Measurements from ENCODE around the gene CMTM1. TPM values are rescaled to one million over a fixed set of nuclear protein-coding genes. Genes with fewer than 3 reads are reported as not detected.
A peak's percentile ranks its signal among the peaks of the same experiment; 100 is the strongest.

CMTM1 gene
- total and polyA plus RNA-seq, 4 donors = 0.41 to 7.5 (median 2.9) TPM

DNA sequence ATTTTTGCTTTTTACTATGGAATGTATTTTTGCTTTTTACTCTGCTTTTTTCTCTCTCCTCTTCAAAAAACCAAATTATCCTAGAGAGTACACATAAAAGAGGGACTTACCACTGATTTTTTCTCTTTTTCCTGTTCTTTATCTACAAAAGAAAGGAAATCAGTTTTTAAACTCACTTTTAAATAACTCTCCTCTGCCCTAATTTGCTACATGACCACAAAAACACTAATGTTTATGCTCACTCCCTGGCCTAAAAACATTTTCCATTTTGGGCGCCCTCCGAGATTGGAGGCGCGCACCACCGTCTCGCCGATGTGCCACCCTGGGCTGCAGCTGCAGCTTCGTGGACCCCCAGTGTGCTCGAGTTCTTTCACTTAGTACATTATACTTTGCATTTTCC, 17.4 kb upstream of the CMTM1 start:
- DNase-seq (no peak), ATAC-seq (ENCODE audit: insufficient read depth, low FRiP score) (no peak)
- H3K9me3 ChIP-seq (ENCODE audit: control insufficient read depth in 4 of 4, insufficient read depth in 3 of 4, low read length in 3 of 4) = no peaks in the 10 kb centered on the region
- TF ChIP-seq, protein P1, sequence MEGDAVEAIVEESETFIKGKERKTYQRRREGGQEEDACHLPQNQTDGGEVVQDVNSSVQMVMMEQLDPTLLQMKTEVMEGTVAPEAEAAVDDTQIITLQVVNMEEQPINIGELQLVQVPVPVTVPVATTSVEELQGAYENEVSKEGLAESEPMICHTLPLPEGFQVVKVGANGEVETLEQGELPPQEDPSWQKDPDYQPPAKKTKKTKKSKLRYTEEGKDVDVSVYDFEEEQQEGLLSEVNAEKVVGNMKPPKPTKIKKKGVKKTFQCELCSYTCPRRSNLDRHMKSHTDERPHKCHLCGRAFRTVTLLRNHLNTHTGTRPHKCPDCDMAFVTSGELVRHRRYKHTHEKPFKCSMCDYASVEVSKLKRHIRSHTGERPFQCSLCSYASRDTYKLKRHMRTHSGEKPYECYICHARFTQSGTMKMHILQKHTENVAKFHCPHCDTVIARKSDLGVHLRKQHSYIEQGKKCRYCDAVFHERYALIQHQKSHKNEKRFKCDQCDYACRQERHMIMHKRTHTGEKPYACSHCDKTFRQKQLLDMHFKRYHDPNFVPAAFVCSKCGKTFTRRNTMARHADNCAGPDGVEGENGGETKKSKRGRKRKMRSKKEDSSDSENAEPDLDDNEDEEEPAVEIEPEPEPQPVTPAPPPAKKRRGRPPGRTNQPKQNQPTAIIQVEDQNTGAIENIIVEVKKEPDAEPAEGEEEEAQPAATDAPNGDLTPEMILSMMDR (IDR thresholded peaks at IDR 0.05; ENCODE audit: control extremely low read depth, extremely low read depth) = no peak
- peaks cover 5 to 43% (median 15%) of the 10 kb centered on the region in 5 donors for H3K4me1 ChIP-seq (ENCODE audit: control insufficient read depth in 5 of 5, insufficient read depth in 5 of 5, low read length in 5 of 5)
- H3K36me3 ChIP-seq (ENCODE audit: control insufficient read depth in 4 of 4, insufficient read depth in 4 of 4, low read length in 4 of 4) = peaks cover 0 to 5% (median 2%) of the 10 kb centered on the region in 4 donors
- H3K4me3 ChIP-seq = peak overlapping the region; percentile 74
- 73 to 77% methylated on average over 9 of the region's 9 CpGs for WGBS, 2 donors
- H3K27ac ChIP-seq (ENCODE audit: low read depth in 1 of 2, low read length in 1 of 2) = peak overlapping the region; percentile 96 to 99
- no peaks in the 10 kb centered on the region for H3K27me3 ChIP-seq (ENCODE audit: control insufficient read depth in 3 of 3, insufficient read depth in 3 of 3, low read length in 2 of 3)
- H3K9ac ChIP-seq (ENCODE audit: insufficient read depth in 1 of 2, low read length in 2 of 2) = peak overlapping the region; percentile 82 to 96

DNA sequence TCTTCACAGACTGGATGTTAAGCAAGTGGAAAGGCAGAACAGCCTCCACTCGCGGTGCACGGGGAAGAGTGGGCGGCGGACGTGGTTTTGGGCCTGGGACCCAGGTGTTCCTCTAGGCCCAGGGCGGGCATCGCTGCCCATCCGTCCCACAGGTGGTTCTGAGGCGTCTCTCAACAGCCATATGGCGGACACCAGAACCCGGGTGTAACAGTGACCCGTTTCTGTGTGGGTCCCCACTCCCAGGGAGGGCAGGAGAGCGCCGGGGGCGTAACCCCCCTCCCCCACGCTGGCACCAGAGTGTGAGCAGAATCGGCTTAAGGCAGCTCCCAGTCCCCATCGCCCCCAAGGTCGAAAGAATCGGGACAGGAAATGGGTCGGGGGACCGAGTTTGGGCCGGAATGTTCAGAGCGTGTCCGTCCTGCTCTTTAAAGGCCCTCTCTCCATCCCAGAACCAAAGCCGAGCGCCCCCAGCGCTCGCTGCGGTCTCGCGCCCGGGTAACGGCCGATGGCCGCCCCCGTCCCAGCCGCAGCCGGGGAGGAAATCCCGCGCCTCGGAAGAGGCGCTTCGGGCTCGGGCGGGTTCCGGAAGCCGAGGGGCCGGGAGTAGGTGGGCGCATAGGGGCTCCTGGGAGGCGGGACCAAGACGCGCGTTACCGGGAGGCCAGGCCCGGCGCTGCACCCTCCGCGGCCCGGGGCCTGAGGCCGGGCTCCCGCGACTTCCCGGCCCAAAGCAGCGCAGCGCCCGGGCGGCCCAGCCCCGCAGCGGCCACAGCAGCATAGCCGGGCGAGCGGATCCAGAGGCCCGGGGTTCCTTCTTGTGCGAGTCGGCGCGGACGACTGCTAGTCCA, 16.7 kb upstream of the CMTM1 start, which contains the start of gene TK2:
Gene TK2 (minus strand): TSS at position 839 of the 848 bp plus-strand sequence. CDS start 61 bp downstream, at position 778.
- no peaks in the 10 kb centered on the region for H3K9me3 ChIP-seq (ENCODE audit: control insufficient read depth in 4 of 4, insufficient read depth in 3 of 4, low read length in 3 of 4)
- TF ChIP-seq, protein P1 (IDR thresholded peaks at IDR 0.05; ENCODE audit: control extremely low read depth, extremely low read depth) = no peak
- ATAC-seq (ENCODE audit: insufficient read depth, low FRiP score) (peak; percentile 70), DNase-seq (peak; percentile 87 to 90 (median 88))
- WGBS, 2 donors = 4 to 5% methylated on average over 66 to 80 of the region's 80 CpGs
- peaks cover 5 to 50% (median 15%) of the 10 kb centered on the region in 5 donors for H3K4me1 ChIP-seq (ENCODE audit: control insufficient read depth in 5 of 5, insufficient read depth in 5 of 5, low read length in 5 of 5)
- peak within 1 kb of the TSS; percentile 92 to 96 for H3K9ac ChIP-seq (ENCODE audit: insufficient read depth in 1 of 2, low read length in 2 of 2)
- H3K27me3 ChIP-seq (ENCODE audit: control insufficient read depth in 3 of 3, insufficient read depth in 3 of 3, low read length in 2 of 3) = no peaks in the 10 kb centered on the region
- H3K36me3 ChIP-seq (ENCODE audit: control insufficient read depth in 4 of 4, insufficient read depth in 4 of 4, low read length in 4 of 4) = peaks cover 0 to 5% (median 1%) of the 10 kb centered on the region in 4 donors
- H3K27ac ChIP-seq (ENCODE audit: low read depth in 1 of 2, low read length in 1 of 2) = peak within 1 kb of the TSS; percentile 96 to 99
- peak within 1 kb of the TSS; percentile 74 for H3K4me3 ChIP-seq

DNA sequence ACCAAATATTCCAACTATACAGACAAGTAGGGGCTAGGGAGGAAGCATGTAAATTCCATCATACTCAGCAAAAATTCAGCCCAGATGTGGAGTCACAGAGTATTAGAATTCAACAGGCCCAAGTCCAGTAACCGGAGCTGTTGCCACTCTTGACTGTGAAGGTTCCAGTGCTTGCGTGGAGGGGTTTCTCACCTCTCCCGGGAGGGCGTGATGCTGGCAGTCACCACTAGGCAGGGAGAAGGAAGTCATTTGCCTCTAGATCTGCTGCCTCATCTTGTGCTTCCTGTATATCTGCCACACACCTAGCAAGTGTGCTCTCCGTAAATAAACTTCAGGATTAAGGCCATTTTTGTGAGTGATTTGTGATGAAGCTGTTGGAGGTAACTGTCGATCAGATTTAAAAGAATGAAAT, 14.9 kb upstream of the CMTM1 start:
- Histone ChIP-seq H3K27me3 (ENCODE audit: control insufficient read depth in 3 of 3, insufficient read depth in 3 of 3, low read length in 2 of 3) (no peaks in the 10 kb centered on the region), H3K27ac (ENCODE audit: low read depth in 1 of 2, low read length in 1 of 2) (peak overlapping the region in 1 of 2 donors; percentile 98), H3K9me3 (ENCODE audit: control insufficient read depth in 4 of 4, insufficient read depth in 3 of 4, low read length in 3 of 4) (no peaks in the 10 kb centered on the region), H3K4me1 (ENCODE audit: control insufficient read depth in 5 of 5, insufficient read depth in 5 of 5, low read length in 5 of 5) (peaks cover 5 to 52% (median 15%) of the 10 kb centered on the region in 5 donors), H3K36me3 (ENCODE audit: control insufficient read depth in 4 of 4, insufficient read depth in 4 of 4, low read length in 4 of 4) (peaks cover 0 to 3% (median 1%) of the 10 kb centered on the region in 4 donors), H3K4me3 (no peak overlapping the region), H3K9ac (ENCODE audit: insufficient read depth in 1 of 2, low read length in 2 of 2) (no peak overlapping the region)
- ATAC-seq (ENCODE audit: insufficient read depth, low FRiP score) (no peak), DNase-seq (peak; percentile 40 to 55 (median 54))
- 20 to 26% methylated on average over 6 of the region's 6 CpGs for WGBS, 2 donors
- TF ChIP-seq, protein P1 (IDR thresholded peaks at IDR 0.05; ENCODE audit: control extremely low read depth, extremely low read depth) = no peak

All from lung (tissue), 12 donors.